B cell (primary cell): ENCODE measurements around the gene DNAH3. TPM values are rescaled to one million over a fixed set of nuclear protein-coding genes. Genes with fewer than 3 reads are reported as not detected.
"Not testable (repeated sequence)": the region's sequence is repeated elsewhere in the genome, so short reads cannot be mapped to it uniquely, and the experiment has no call there.

ENCODE experiments used
- ATAC-seq: fragments of 200-7000 bp; cut with Tn5 transposase; one replicate; pipeline ENCODE4 v1.10.0; 2021; ENCODE audit warnings: low read depth, mild to moderate bottlenecking, moderate number of reproducible peaks, moderate library complexity
- CTCF ChIA-PET: fragments of 350-600 bp; sonication (Branson Sonifier 250); formaldehyde crosslinking; loops from one replicate; lab custom pipeline; 2021; ENCODE audit warnings: antibody characterized with exemption, inconsistent platforms; lab: Charles Lee
- POLR2A ChIA-PET: fragments of 350-600 bp; sonication (Branson Sonifier 250); formaldehyde crosslinking; loops from one replicate; lab custom pipeline; 2021; ENCODE audit warnings: antibody characterized with exemption; lab: Charles Lee
- DNase-seq: peaks from one replicate; pipeline ENCODE4 v3.0.0; 2013
- H2AFZ ChIP-seq: 2 replicates; pipeline ENCODE4 v1.6.1; 2012; ENCODE audit warnings: mild to moderate bottlenecking, low read depth, low read length; ENCODE audit not compliant: insufficient read depth, poor library complexity, severe bottlenecking
- H3K27ac ChIP-seq, 2 donors: 1 replicate in 1 of 2; 2 replicates in 1 of 2; pipeline ENCODE4 v1.5.1; 2012 to 2013; ENCODE audit warnings: low read length in 2 of 2, mild to moderate bottlenecking in 2 of 2, moderate library complexity in 1 of 2
- H3K27me3 ChIP-seq, 4 experiments: fragments of 200-600 bp in 1 of 4; sonication (generic) in 1 of 4; replicated peaks in 1 of 4; 1 replicate in 2 of 4; 2 replicates in 2 of 4; pipeline versions ENCODE4 v1.6.1 to v1.7.0; 2013 to 2016; ENCODE audit warnings: low read length in 3 of 4, mild to moderate bottlenecking in 2 of 4, mixed read lengths in 1 of 4, moderate library complexity in 1 of 4; ENCODE audit not compliant: insufficient read depth in 4 of 4, control insufficient read depth in 3 of 4; ENCODE audit errors: control extremely low read depth in 1 of 4
- H3K36me3 ChIP-seq, 2 experiments: replicated peaks in 1 of 2; 1 replicate in 1 of 2; 2 replicates in 1 of 2; pipeline versions ENCODE4 v1.6.1 to v1.7.1; 2013; ENCODE audit warnings: low read length in 1 of 2; ENCODE audit not compliant: insufficient read depth in 2 of 2, control insufficient read depth in 1 of 2; ENCODE audit errors: control extremely low read depth in 1 of 2, extremely low read depth in 1 of 2
- H3K4me1 ChIP-seq, 2 donors: fragments of 200-600 bp in 1 of 2; sonication (generic) in 1 of 2; 1 replicate in 1 of 2; 2 replicates in 1 of 2; pipeline versions ENCODE4 v1.5.1 to v1.6.1; 2013 to 2017; ENCODE audit warnings: low read length in 2 of 2; ENCODE audit not compliant: control insufficient read depth in 2 of 2, insufficient read depth in 2 of 2
- H3K4me2 ChIP-seq: replicated peaks from 2 replicates; pipeline ENCODE3; 2012; ENCODE audit warnings: mild to moderate bottlenecking, low read depth, low read length; ENCODE audit not compliant: poor library complexity, severe bottlenecking
- H3K4me3 ChIP-seq, 5 experiments: fragments of 200-600 bp in 1 of 5; sonication (generic) in 1 of 5; 1 replicate in 3 of 5; 2 replicates in 2 of 5; pipeline versions ENCODE4 v1.5.1 to v1.7.0; 2011 to 2016; ENCODE audit warnings: low read length in 4 of 5, mild to moderate bottlenecking in 4 of 5, low read depth in 2 of 5, control low read depth in 1 of 5, moderate library complexity in 1 of 5; ENCODE audit not compliant: insufficient read depth in 1 of 5; ENCODE audit errors: control extremely low read depth in 1 of 5, extremely low read depth in 1 of 5
- H3K79me2 ChIP-seq: fragments of 200-600 bp; sonication (generic); one replicate; pipeline ENCODE4 v1.6.0; 2016; ENCODE audit warnings: low read length; ENCODE audit not compliant: control insufficient read depth, insufficient read depth
- H3K9ac ChIP-seq: fragments of 200-600 bp; sonication (generic); 2 replicates; pipeline ENCODE4 v1.6.1; 2017; ENCODE audit warnings: mild to moderate bottlenecking, low read length, moderate library complexity
- H3K9me3 ChIP-seq, 3 donors: one replicate each; pipeline versions ENCODE4 v1.6.1 to v1.7.1; 2013; ENCODE audit warnings: low read length in 2 of 3; ENCODE audit not compliant: control insufficient read depth in 2 of 3, insufficient read depth in 1 of 3; ENCODE audit errors: control extremely low read depth in 1 of 3
- H4K20me1 ChIP-seq: 2 replicates; pipeline ENCODE4 v1.6.0; 2012; ENCODE audit warnings: mild to moderate bottlenecking, low read length; ENCODE audit not compliant: insufficient read depth, control insufficient read depth, poor library complexity, severe bottlenecking
- H3K27ac Mint-ChIP-seq: one replicate; pipeline ENCODE4 v1.8.0; 2021; ENCODE audit warnings: mixed read lengths
- H3K27me3 Mint-ChIP-seq: one replicate; pipeline ENCODE4 v1.8.0; 2021; ENCODE audit warnings: mixed read lengths
- H3K4me1 Mint-ChIP-seq: one replicate; pipeline ENCODE4 v1.8.0; 2021; ENCODE audit warnings: mixed read lengths
- H3K4me3 Mint-ChIP-seq: one replicate; pipeline ENCODE4 v1.8.0; 2021; ENCODE audit warnings: mixed read lengths
- H3K9me3 Mint-ChIP-seq: one replicate; pipeline ENCODE4 v1.8.0; 2022; ENCODE audit warnings: mixed read lengths; ENCODE audit not compliant: insufficient read depth
- EZH2 ChIP-seq: IDR thresholded peaks from 2 replicates; pipeline ENCODE4 v1.6.1; 2012; ENCODE audit warnings: borderline replicate concordance, low read depth, mild to moderate bottlenecking, moderate library complexity, low read length; ENCODE audit not compliant: insufficient read depth, poor library complexity, severe bottlenecking
- WGBS: methylation state at CpG from one replicate; pipeline ENCODE4 v1.1.5; 2013; ENCODE audit warnings: missing lambda C conversion rate; ENCODE audit not compliant: insufficient coverage; 5-methylcytosine and 5-hydroxymethylcytosine counted together
- intact Hi-C: fragments of 100-400 bp; cut with micrococcal nuclease; formaldehyde crosslinking; loops from one replicate; pipeline ENCODE4 v1.10.0; 2022
- polyA plus RNA-seq: library from polyadenylated mRNA; depleted of rRNA; stranded (reverse); fragments of >200 nt; gene quantifications from 2 replicates; pipeline ENCODE4 v1.2.3, GENCODE V29; 2012
- total RNA-seq, 2 donors: library from RNA; stranded (reverse); fragments of 120-200 nt in 1 of 2; gene quantifications; 1 replicate in 1 of 2; 2 replicates in 1 of 2; pipeline versions ENCODE4 v1.2.3 to v1.2.4, GENCODE V29; 2013 to 2022
- TF ChIP-seq, protein P1 (sequence below): fragments of 200-600 bp; IDR thresholded peaks from one replicate; pipeline ENCODE4 v1.8.0; 2022; ENCODE audit warnings: antibody characterized with exemption, mild to moderate bottlenecking

The DNAH3 gene
- total and polyA plus RNA-seq, 2 donors (not counting 1 experiment from before 2014, with no cell fraction given): not detected

DNA sequence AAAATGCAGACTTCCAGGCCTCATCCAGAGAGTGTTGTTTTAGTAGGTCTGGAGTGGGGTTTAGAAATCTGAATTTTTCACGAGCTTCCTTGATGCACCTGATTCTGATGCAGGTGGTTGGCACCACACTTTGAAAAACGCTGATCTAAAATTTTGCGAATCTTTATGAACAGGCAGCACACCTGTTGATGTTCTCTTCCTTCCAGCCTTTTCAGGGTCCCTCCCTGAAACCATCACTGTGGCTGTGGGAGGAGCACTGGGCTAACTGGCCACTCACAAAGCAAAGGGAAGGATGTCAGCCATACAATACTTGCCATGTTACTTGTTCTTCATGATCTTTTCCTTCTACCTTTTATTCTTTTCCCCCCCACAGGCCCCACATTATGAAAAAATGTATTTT lies 22.0 kb upstream of the DNAH3 start:
- Histone ChIP-seq H3K4me2 (no peak overlapping the region), H3K27ac (no peak overlapping the region), H3K27me3 (no peaks in the 10 kb centered on the region), H2AFZ (no peak overlapping the region), H3K4me1 (no peaks in the 10 kb centered on the region), H3K9me3 (no peaks in the 10 kb centered on the region), H3K4me3 (no peak overlapping the region), H3K36me3 (peaks cover 1 to 31% of the 10 kb centered on the region in 2 experiments), H3K79me2 (no peaks in the 10 kb centered on the region), H3K9ac (no peak overlapping the region), H4K20me1 (no peaks in the 10 kb centered on the region)
- ATAC-seq (no peak), DNase-seq (no peak)
- intact Hi-C loops: no loop called here
- CTCF ChIA-PET: interaction anchor here (1.4 to 1.8 kb wide), 2 partner anchors 16 to 52 kb away, joined by 3 to 8 read pairs; no protein-coding TSS in a partner anchor
- Mint-ChIP-seq H3K4me3 (no peak overlapping the region), H3K4me1 (no peaks in the 10 kb centered on the region), H3K27me3 (no peaks in the 10 kb centered on the region), H3K9me3 (no peaks in the 10 kb centered on the region), H3K27ac (no peak overlapping the region)
- 100% methylated on average over 3 of the region's 3 CpGs for WGBS
- TF ChIP-seq EZH2: no peak
- TF ChIP-seq, protein P1, sequence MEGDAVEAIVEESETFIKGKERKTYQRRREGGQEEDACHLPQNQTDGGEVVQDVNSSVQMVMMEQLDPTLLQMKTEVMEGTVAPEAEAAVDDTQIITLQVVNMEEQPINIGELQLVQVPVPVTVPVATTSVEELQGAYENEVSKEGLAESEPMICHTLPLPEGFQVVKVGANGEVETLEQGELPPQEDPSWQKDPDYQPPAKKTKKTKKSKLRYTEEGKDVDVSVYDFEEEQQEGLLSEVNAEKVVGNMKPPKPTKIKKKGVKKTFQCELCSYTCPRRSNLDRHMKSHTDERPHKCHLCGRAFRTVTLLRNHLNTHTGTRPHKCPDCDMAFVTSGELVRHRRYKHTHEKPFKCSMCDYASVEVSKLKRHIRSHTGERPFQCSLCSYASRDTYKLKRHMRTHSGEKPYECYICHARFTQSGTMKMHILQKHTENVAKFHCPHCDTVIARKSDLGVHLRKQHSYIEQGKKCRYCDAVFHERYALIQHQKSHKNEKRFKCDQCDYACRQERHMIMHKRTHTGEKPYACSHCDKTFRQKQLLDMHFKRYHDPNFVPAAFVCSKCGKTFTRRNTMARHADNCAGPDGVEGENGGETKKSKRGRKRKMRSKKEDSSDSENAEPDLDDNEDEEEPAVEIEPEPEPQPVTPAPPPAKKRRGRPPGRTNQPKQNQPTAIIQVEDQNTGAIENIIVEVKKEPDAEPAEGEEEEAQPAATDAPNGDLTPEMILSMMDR: no peak
- POLR2A ChIA-PET: interaction anchor here (0.5 kb wide), 1 partner anchor 1210 kb away, joined by 3 read pairs; no protein-coding TSS in a partner anchor

DNA sequence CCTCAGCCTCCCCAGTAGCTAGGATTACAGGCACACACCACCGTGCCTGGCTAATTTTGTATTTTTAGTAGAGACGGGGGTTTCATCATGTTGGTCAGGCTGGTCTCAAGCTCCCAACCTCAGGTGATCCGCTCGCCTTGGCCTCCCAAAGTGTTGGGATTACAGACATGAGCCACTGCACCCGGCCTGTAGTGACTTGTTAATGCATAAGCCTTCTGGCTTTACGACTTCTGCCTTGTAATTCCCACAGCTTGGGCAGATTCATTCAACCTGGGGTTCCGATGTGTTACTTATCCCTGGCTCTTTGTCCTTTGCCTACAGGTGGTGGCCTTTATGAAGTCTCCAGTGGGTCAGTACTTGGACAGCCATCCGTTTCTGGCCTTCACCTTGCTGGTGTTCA lies 19.5 kb upstream of the DNAH3 start:
- H3K4me3 ChIP-seq, H3K9me3 Mint-ChIP-seq, H3K27me3 ChIP-seq, H3K9me3 ChIP-seq, H3K27ac Mint-ChIP-seq, H3K9ac ChIP-seq, H4K20me1 ChIP-seq, POLR2A ChIA-PET, H3K27ac ChIP-seq, H3K4me1 ChIP-seq, H3K4me1 Mint-ChIP-seq, DNase-seq, intact Hi-C loops, H2AFZ ChIP-seq, ATAC-seq, H3K79me2 ChIP-seq, H3K27me3 Mint-ChIP-seq, H3K4me3 Mint-ChIP-seq, H3K4me2 ChIP-seq, CTCF ChIA-PET: not testable (repeated sequence)
- 93% methylated on average over 8 of the region's 8 CpGs for WGBS
- H3K36me3 ChIP-seq: peaks cover 1 to 39% of the 10 kb centered on the region in 2 experiments
